ENCODE results near the gene RPA1.

The RPA1 gene

GRCh38 chr17:1908699-1909309, 79.0 kb downstream of the RPA1 start:
- DNase-seq (ENCODE audit: low read depth, low spot score): peak; percentile 64

- no peak for DNase-seq (ENCODE audit: low read depth, low spot score)
These were observed 80.2 kb downstream of the RPA1 start for GRCh38 chr17:1909985-1910384.

- no peak for DNase-seq (ENCODE audit: low read depth, low spot score)
These were observed 82.3 kb downstream of the RPA1 start for GRCh38 chr17:1912146-1912545.

- no peak for DNase-seq (ENCODE audit: low read depth, low spot score)
These were observed 83.9 kb downstream of the RPA1 start for GRCh38 chr17:1913702-1914101.

- no peak for DNase-seq (ENCODE audit: low read depth, low spot score)
These were observed 84.9 kb downstream of the RPA1 start for GRCh38 chr17:1914661-1915083.

DNA sequence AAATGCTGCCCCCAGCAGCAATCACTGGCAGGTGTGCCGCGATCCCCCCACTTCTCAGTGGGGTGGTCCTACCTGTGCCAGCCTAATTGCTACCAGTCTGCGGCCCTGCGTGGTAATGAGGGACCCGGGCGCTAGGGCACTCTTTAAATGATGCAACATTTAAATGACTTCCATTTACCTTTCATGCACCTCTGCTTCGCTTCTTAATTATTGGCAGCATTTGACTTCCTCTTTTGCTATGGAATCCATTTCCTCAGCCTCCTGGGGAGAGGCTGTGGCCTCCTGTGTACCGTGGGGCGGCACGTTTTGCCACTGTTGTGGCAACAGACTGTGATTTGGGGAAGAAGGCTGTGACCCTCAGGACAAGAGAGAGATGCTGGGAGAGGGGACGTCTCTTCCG, 86.1 kb downstream of the RPA1 start:
- no peak for DNase-seq (ENCODE audit: low read depth, low spot score)

DNA sequence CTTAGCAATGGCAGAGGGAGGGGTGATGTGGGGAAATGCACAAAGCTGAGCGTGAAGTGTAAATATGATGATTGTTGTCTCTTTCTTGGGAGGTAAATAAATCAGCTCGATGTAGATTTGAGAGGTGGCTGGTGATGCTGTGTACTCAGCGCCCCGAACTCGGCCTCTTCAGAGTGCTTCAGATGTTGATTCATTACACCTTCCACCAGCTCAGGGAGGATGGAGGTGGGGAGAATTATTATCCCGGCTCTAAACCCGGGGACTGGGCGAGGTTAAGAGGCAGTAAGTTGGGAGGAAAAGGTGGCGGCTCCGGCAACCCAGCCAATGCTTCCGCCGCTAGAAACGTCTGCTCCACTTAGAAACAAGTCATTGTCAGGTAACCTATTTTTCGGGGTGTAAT, 86.5 kb downstream of the RPA1 start:
- no peak for DNase-seq (ENCODE audit: low read depth, low spot score)

DNA sequence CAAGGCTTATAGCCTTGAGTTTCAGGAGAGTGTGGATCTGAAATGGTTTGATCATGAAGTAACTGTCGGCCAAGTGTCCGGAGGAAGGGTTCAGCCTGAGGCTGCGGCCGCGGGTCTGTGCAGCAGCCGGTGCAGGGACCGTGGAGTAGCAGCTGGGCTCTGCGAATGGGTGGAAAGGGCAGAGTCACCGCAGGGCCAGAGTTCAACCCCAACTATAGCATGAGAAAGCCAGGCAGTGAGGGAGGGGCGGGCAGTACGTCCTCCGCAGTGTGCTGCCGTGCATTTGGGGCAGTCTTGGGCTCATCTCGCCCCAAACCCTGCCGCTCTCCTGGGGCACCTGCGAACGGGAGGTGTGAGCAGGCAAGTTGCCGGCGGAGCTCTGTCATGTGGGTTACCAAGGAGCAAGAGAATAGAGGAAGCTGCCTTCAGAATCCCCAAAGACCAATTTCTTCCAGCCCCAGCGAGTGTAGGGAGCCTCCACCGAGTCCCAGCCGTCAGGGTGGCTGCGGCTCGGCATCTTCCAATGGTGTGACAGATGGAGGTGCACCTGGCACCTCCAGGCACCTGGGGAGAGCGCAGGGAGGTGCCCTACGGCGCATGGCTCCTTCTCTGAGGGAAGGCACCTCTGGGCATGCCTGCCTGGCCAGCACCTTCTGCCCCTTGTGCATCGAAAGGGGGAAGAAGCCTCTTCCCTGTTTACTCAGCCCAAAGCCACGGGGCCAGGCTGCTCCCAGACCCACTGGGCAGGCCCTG, 87.3 kb downstream of the RPA1 start:
- no peak for DNase-seq (ENCODE audit: low read depth, low spot score)

GRCh38 chr17:1918346-1919162, 88.7 kb downstream of the RPA1 start:
- no peak for DNase-seq (ENCODE audit: low read depth, low spot score)

DNA sequence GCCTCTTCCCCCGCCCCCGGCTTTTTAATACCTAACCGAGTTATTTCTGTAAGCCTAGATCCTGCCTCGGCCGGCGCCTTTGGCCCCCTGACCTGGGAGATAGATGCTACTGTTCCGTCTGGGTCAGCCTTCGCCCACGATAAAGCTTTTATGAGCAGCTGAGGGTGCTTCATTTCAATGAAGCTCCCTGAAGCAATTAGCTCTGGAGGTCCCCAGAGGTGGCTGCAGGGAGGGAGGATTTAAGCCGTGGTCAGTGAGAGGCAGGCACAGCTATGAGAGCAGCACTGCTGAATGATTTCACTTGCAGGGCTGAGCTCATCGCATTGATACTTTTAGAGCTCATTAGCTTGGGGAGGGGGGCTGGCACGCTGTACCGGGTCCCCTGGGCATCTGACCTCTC, 89.4 kb downstream of the RPA1 start:
- no peak for DNase-seq (ENCODE audit: low read depth, low spot score)

DNA sequence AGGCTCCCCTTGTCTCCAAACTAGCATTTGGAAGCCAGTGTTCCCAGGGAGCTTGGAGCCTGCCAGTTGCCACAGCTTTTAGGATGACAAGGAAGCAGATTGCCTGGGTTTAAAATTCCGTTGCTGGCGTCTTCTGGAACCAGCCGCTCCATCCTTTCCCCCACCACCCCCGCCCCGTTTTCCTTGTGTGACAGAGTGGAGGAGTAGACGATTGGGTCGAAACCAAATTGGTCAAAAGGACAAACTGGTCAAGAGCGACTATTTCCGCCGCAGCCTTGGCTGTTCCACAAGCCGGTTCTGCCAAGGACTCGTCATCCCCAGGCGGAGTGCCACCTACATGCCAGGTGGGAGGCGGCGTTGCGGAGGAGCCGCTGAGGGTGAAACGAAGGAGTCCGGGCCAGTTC, 91.1 kb downstream of the RPA1 start:
- DNase-seq (ENCODE audit: low read depth, low spot score): no peak

DNA sequence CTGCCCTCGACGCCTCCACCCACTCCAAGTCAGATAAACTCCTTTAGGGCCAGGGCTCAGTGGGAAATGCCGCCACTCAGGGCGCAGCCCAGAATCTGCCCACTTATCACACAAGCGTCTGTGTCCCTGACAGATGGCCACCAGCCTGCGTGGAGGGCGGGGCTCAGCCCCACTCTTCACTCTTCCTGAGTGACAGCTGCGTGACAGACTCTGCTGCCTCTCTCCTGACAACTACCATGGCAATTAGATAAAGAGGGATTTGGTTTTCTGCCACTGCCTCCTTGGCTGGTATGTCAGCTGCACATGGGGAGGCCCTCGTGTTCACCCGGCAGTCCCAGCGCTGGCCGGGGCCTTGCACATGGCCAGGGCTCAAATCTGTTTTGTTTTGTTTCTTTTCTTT, 99.2 kb downstream of the RPA1 start:
- no peak for DNase-seq (ENCODE audit: low read depth, low spot score)

DNA sequence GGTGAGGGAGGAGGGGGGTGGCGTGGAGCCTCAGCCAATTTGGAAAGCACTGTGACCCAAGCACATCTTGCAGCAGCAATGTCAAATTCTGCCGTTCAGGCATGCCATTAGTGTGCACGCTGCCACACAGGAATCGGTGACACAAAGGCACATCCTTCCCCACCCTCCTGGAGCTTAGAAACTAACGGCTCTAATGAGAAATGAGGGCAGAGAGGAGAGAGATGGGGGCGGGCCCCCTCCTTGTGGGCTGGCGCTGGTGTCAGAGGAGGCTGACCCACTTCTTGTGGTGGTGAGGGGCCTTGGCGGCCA, 100.5 kb downstream of the RPA1 start:
- DNase-seq (ENCODE audit: low read depth, low spot score): no peak

- DNase-seq (ENCODE audit: low read depth, low spot score): no peak
These were observed 102.2 kb downstream of the RPA1 start for GRCh38 chr17:1931844-1932579.

GRCh38 chr17:1933875-1934715, 104.3 kb downstream of the RPA1 start:
- DNase-seq (ENCODE audit: low read depth, low spot score): no peak

DNA sequence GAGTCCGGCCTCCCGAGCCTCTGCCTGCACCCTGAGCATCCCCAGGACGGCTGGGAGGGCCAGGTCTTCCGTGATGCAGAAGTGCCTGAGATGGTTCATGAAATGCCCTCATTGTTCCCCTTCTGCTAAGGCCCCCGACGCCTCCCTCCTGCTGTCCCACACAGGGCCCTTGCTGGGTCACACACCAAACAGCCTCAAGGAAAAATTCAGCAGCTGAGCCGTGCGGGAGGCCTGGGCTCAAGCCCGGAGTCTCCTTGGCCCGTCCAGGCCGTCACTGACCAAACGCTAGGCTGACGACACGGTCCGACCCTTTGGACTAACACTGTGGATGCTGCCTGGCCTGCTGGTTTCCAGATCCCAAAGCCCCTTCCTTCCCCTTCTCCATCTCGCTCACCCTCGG, 105.1 kb downstream of the RPA1 start:
- no peak for DNase-seq (ENCODE audit: low read depth, low spot score)

DNA sequence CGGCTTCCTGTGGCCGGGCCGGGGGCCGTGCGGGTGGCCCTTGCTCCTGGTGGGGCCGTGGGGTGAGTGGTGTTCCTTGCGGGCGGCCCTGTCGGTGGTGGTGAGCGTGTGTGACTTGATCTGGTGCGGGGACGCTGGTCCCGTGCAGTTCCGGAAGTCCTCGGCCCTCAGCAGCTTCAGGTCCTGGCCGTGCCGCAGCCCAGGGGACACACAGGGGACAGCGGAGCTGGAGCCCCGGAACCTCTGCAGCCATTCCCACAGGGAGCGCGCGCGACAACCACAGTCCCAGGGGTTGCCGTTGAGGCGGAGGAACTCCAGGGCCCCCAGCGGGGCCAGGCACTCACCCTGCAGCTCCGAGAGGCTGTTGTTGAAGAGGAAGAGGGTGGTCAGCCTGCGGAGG, 107.0 kb downstream of the RPA1 start:
- DNase-seq (ENCODE audit: low read depth, low spot score): no peak

DNA sequence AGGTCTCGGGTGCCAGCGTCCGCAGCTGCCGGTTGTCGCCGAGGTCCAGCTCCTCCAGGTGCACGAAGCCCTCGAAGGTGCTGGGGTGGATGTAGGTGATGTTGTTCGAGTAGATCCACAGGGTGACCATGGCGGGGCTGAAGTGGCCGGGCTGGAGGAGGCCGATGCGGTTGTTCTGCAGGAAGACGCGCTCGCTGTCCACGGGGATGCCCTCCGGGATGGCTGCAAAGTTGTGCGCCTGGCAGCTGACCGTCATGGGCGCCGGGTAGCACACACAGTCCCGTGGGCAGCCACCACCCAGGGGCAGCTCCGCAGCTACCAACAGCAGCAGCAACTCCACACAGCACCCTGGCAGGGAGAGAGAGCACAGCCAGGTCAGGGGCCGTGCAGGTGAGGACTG, 107.7 kb downstream of the RPA1 start:
- no peak for DNase-seq (ENCODE audit: low read depth, low spot score)

DNA sequence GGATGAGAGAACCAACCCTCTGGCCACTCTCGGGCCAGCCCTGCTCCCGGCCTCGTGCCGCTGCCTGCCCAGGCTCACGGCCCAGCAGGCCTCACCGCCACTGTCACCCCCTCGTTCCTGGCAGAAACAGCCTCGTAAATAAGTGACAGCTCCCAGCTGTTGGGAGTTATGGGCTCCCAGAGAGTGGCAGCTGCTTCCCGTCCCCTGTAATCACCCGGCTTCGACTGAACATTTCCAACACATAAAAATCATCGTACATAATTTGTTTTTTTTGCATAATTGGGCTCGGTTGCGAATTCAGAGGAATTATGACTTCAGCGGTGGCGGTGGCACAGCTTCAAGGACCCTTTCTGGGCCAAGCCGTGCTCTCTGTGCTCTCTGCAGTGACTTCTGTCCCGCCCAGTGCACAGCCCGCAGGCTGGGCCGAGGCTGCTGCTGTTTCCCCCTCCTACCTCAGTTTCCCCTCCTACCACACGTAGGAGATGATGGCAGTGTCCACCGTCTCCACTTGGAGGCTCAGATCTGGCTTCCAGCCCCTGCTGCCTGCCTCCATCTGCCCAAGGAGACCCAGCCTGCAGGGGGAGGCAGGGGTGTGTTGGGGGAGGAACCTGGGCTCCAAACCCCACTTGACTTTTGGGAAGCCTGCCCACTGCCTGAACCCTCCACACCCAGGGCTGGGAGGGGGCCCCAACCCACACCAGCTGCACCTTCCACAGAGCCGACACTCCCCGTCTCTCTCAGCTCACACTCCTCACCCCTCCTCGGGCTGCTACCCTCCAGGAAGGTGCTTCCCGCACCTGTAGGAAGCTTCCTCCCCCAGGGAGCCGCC, 110.4 kb downstream of the RPA1 start:
- DNase-seq (ENCODE audit: low read depth, low spot score): no peak

- DNase-seq (ENCODE audit: low read depth, low spot score): no peak
These were observed 111.0 kb downstream of the RPA1 start for GRCh38 chr17:1940810-1941185.
